Stimulated activated effector memory CD8-positive, alpha-beta T cell treated with anti-CD3 and anti-CD28 coated beads, Interleukin-12 subunit alpha, Interleukin-12 subunit beta, amount 100 ng/mL, for 72 hours (primary cell): ENCODE data around the gene LAMB1.
"Not testable (repeated sequence)": the region's sequence is repeated elsewhere in the genome, so short reads cannot be mapped to it uniquely, and the experiment has no call there.

Experiments used
- ATAC-seq: fragments of 150-1000 bp; cut with Tn5 transposase; 2 replicates; pipeline ENCODE4 v1.10.0; 2021
- DNase-seq, 2 donors: peaks; one replicate each; pipeline ENCODE4 v3.0.0; 2021 to 2022; ENCODE audit warnings: low spot score in 2 of 2
- H3K27ac Mint-ChIP-seq: one replicate; pipeline ENCODE4 v1.8.0; 2022; ENCODE audit warnings: mild to moderate bottlenecking, mixed read lengths
- H3K36me3 Mint-ChIP-seq: one replicate; pipeline ENCODE4 v1.8.0; 2022; ENCODE audit warnings: mild to moderate bottlenecking, mixed read lengths
- H3K4me1 Mint-ChIP-seq: one replicate; pipeline ENCODE4 v1.8.0; 2022; ENCODE audit warnings: mixed read lengths
- H3K4me3 Mint-ChIP-seq: one replicate; pipeline ENCODE4 v1.8.0; 2022; ENCODE audit warnings: mild to moderate bottlenecking, mixed read lengths
- H3K9me3 Mint-ChIP-seq: one replicate; pipeline ENCODE4 v1.8.0; 2022; ENCODE audit warnings: mixed read lengths

The LAMB1 gene

GRCh38 chr7:107972941-107973376 is 30.0 kb downstream of the LAMB1 start:
- Mint-ChIP-seq H3K9me3 (no peaks in the 10 kb centered on the region), H3K27ac (no peak overlapping the region), H3K4me1 (no peaks in the 10 kb centered on the region), H3K4me3 (no peak overlapping the region), H3K36me3 (no peaks in the 10 kb centered on the region)
- ATAC-seq (no peak), DNase-seq (no peak)

- H3K4me1 Mint-ChIP-seq, result no peaks in the 10 kb centered on the region
- H3K9me3 Mint-ChIP-seq, result no peaks in the 10 kb centered on the region
- DNase-seq (no peak), ATAC-seq (no peak)
- H3K4me3 Mint-ChIP-seq, result no peak overlapping the region
- no peak overlapping the region for H3K27ac Mint-ChIP-seq
- H3K36me3 Mint-ChIP-seq, result no peaks in the 10 kb centered on the region
These were observed 30.9 kb downstream of the LAMB1 start for GRCh38 chr7:107972075-107972482.

- Mint-ChIP-seq H3K27ac (no peak overlapping the region), H3K4me1 (no peaks in the 10 kb centered on the region), H3K36me3 (no peaks in the 10 kb centered on the region), H3K9me3 (no peaks in the 10 kb centered on the region), H3K4me3 (no peak overlapping the region)
- no peak for DNase-seq
- no peak for ATAC-seq
These were observed 31.3 kb downstream of the LAMB1 start for GRCh38 chr7:107971613-107972012.

GRCh38 chr7:107971100-107971499 is 31.9 kb downstream of the LAMB1 start:
- no peak overlapping the region for H3K27ac Mint-ChIP-seq
- DNase-seq (no peak), ATAC-seq (no peak)
- H3K36me3 Mint-ChIP-seq, result no peaks in the 10 kb centered on the region
- no peak overlapping the region for H3K4me3 Mint-ChIP-seq
- H3K9me3 Mint-ChIP-seq, result no peaks in the 10 kb centered on the region
- H3K4me1 Mint-ChIP-seq, result no peaks in the 10 kb centered on the region

GRCh38 chr7:107969856-107970255 is 33.1 kb downstream of the LAMB1 start:
- DNase-seq (no peak), ATAC-seq (no peak)
- H3K27ac Mint-ChIP-seq, result no peak overlapping the region
- H3K9me3 Mint-ChIP-seq, result no peaks in the 10 kb centered on the region
- H3K36me3 Mint-ChIP-seq, result no peaks in the 10 kb centered on the region
- H3K4me1 Mint-ChIP-seq, result no peaks in the 10 kb centered on the region
- H3K4me3 Mint-ChIP-seq, result no peak overlapping the region

GRCh38 chr7:107968449-107968848 is 34.5 kb downstream of the LAMB1 start:
- Mint-ChIP-seq H3K4me1 (no peaks in the 10 kb centered on the region), H3K36me3 (no peaks in the 10 kb centered on the region), H3K27ac (no peak overlapping the region), H3K4me3 (no peak overlapping the region), H3K9me3 (no peaks in the 10 kb centered on the region)
- ATAC-seq, result no peak
- no peak for DNase-seq

GRCh38 chr7:107967420-107967819 is 35.5 kb downstream of the LAMB1 start:
- Mint-ChIP-seq H3K9me3 (no peaks in the 10 kb centered on the region), H3K4me1 (no peaks in the 10 kb centered on the region), H3K4me3 (no peak overlapping the region), H3K27ac (no peak overlapping the region), H3K36me3 (no peaks in the 10 kb centered on the region)
- DNase-seq (no peak), ATAC-seq (no peak)

GRCh38 chr7:107966711-107967110 is 36.2 kb downstream of the LAMB1 start:
- no peak overlapping the region for H3K27ac Mint-ChIP-seq
- no peaks in the 10 kb centered on the region for H3K9me3 Mint-ChIP-seq
- no peaks in the 10 kb centered on the region for H3K4me1 Mint-ChIP-seq
- ATAC-seq (no peak), DNase-seq (no peak)
- no peaks in the 10 kb centered on the region for H3K36me3 Mint-ChIP-seq
- no peak overlapping the region for H3K4me3 Mint-ChIP-seq

- no peaks in the 10 kb centered on the region for H3K4me1 Mint-ChIP-seq
- no peak for ATAC-seq
- H3K36me3 Mint-ChIP-seq, result no peaks in the 10 kb centered on the region
These were observed 38.5 kb downstream of the LAMB1 start for GRCh38 chr7:107964510-107964909.

GRCh38 chr7:107962817-107963216 is 40.1 kb downstream of the LAMB1 start:
- DNase-seq, result no peak
- Mint-ChIP-seq H3K4me3 (no peak overlapping the region), H3K27ac (no peak overlapping the region), H3K9me3 (no peaks in the 10 kb centered on the region), H3K4me1 (no peaks in the 10 kb centered on the region), H3K36me3 (no peaks in the 10 kb centered on the region)
- no peak for ATAC-seq

More at GRCh38 chr7:107964510-107964909, 38.5 kb downstream of the LAMB1 start:
- Mint-ChIP-seq H3K4me3 (no peak overlapping the region), H3K9me3 (no peaks in the 10 kb centered on the region), H3K27ac (no peak overlapping the region)
- DNase-seq, result no peak

- no peak overlapping the region for H3K4me3 Mint-ChIP-seq
- no peak overlapping the region for H3K27ac Mint-ChIP-seq
- no peaks in the 10 kb centered on the region for H3K4me1 Mint-ChIP-seq
- ATAC-seq (no peak), DNase-seq (no peak)
- H3K9me3 Mint-ChIP-seq, result no peaks in the 10 kb centered on the region
- no peaks in the 10 kb centered on the region for H3K36me3 Mint-ChIP-seq
These were observed 41.6 kb downstream of the LAMB1 start for GRCh38 chr7:107961405-107961804.

- Mint-ChIP-seq H3K4me1 (no peaks in the 10 kb centered on the region), H3K36me3 (no peaks in the 10 kb centered on the region), H3K9me3 (no peaks in the 10 kb centered on the region), H3K27ac (no peak overlapping the region), H3K4me3 (no peak overlapping the region)
- no peak for DNase-seq
- ATAC-seq, result no peak
These were observed 42.7 kb downstream of the LAMB1 start for GRCh38 chr7:107960272-107960671.

- Mint-ChIP-seq H3K27ac (no peak overlapping the region), H3K36me3 (no peaks in the 10 kb centered on the region), H3K4me1 (no peaks in the 10 kb centered on the region), H3K4me3 (no peak overlapping the region), H3K9me3 (no peaks in the 10 kb centered on the region)
- no peak for ATAC-seq
- DNase-seq, result no peak
These were observed 43.4 kb downstream of the LAMB1 start for GRCh38 chr7:107959527-107959898.

- Mint-ChIP-seq H3K9me3 (no peaks in the 10 kb centered on the region), H3K27ac (no peak overlapping the region), H3K4me1 (no peaks in the 10 kb centered on the region), H3K4me3 (no peak overlapping the region), H3K36me3 (no peaks in the 10 kb centered on the region)
- ATAC-seq (no peak), DNase-seq (no peak)
These were observed 44.0 kb downstream of the LAMB1 start for GRCh38 chr7:107958764-107959526.

- DNase-seq (no peak), ATAC-seq (no peak)
- no peaks in the 10 kb centered on the region for H3K9me3 Mint-ChIP-seq
- no peaks in the 10 kb centered on the region for H3K36me3 Mint-ChIP-seq
- H3K4me3 Mint-ChIP-seq, result no peak overlapping the region
- no peak overlapping the region for H3K27ac Mint-ChIP-seq
- H3K4me1 Mint-ChIP-seq, result no peaks in the 10 kb centered on the region
These were observed 45.5 kb downstream of the LAMB1 start for GRCh38 chr7:107957436-107957835.

- DNase-seq, H3K9me3 Mint-ChIP-seq, H3K4me1 Mint-ChIP-seq, H3K36me3 Mint-ChIP-seq, ATAC-seq, H3K27ac Mint-ChIP-seq, H3K4me3 Mint-ChIP-seq: not testable (repeated sequence)
These were observed 46.0 kb downstream of the LAMB1 start for GRCh38 chr7:107956950-107957349.

- ATAC-seq, result no peak
- no peaks in the 10 kb centered on the region for H3K36me3 Mint-ChIP-seq
These were observed 47.6 kb downstream of the LAMB1 start for GRCh38 chr7:107955394-107955793.

More at GRCh38 chr7:107955394-107955793, 47.6 kb downstream of the LAMB1 start:
- Mint-ChIP-seq H3K4me1 (no peaks in the 10 kb centered on the region), H3K4me3 (no peak overlapping the region), H3K9me3 (no peaks in the 10 kb centered on the region), H3K27ac (no peak overlapping the region)
- DNase-seq, result no peak
